IMR-90 (cell line): ENCODE results near the gene SBK3. TPM values are rescaled to one million over a fixed set of nuclear protein-coding genes. Genes with fewer than 3 reads are reported as not detected.
A peak's percentile ranks its signal among the peaks of the same experiment; 100 is the strongest.

Experiments used
- ATAC-seq: fragments of 200-7000 bp; cut with Tn5 transposase; 2 replicates; pipeline ENCODE4 v1.9.1; 2020; ENCODE audit warnings: low read depth, mild to moderate bottlenecking, moderate library complexity
- BruUV-seq: library from RNA; stranded (reverse); fragments of 400-500 nt; replicated peaks from 2 replicates; lab custom pipeline; 2021; lab: Mats Ljungman, UMichigan
- CTCF ChIA-PET: fragments of 300-600 bp; formaldehyde crosslinking; extraction: SDS; loops from one replicate; lab custom pipeline; 2021; ENCODE audit warnings: antibody characterized with exemption; lab: Yijun Ruan, JAX
- POLR2A ChIA-PET: fragments of 300-600 bp; sonication (Branson Sonifier 250); formaldehyde crosslinking; loops from one replicate; lab custom pipeline; 2022; ENCODE audit warnings: antibody characterized with exemption; ENCODE audit not compliant: unreplicated experiment; lab: Charles Lee
- DNase-seq: peaks from one replicate; pipeline ENCODE4 v3.0.0; 2013
- H2AFZ ChIP-seq: replicated peaks from 2 replicates; pipeline ENCODE3; 2013; ENCODE audit warnings: low read length, mild to moderate bottlenecking; ENCODE audit not compliant: poor library complexity
- H2AK5ac ChIP-seq: 2 replicates; pipeline ENCODE4 v1.6.1; 2013; ENCODE audit warnings: low read depth, low read length, inconsistent platforms
- H2AK9ac ChIP-seq: replicated peaks from 2 replicates; pipeline ENCODE3; 2013; ENCODE audit warnings: mild to moderate bottlenecking, low read depth, low read length, moderate library complexity; ENCODE audit not compliant: poor library complexity
- H2BK120ac ChIP-seq: 2 replicates; pipeline ENCODE4 v1.6.1; 2013; ENCODE audit warnings: low read depth, low read length, inconsistent platforms
- H2BK15ac ChIP-seq: 3 replicates; pipeline ENCODE4 v1.6.1; 2013; ENCODE audit warnings: low read depth, low read length, inconsistent platforms
- H2BK20ac ChIP-seq: 2 replicates; pipeline ENCODE4 v1.6.1; 2013; ENCODE audit warnings: low read depth, mild to moderate bottlenecking, inconsistent platforms, low read length, moderate library complexity
- H2BK5ac ChIP-seq: 2 replicates; pipeline ENCODE4 v1.6.1; 2013; ENCODE audit warnings: mild to moderate bottlenecking, low read depth, low read length, inconsistent platforms; ENCODE audit not compliant: poor library complexity, severe bottlenecking
- H3K14ac ChIP-seq: replicated peaks from 2 replicates; pipeline ENCODE4 v1.6.1; 2013; ENCODE audit warnings: low read depth, low read length, inconsistent platforms
- H3K18ac ChIP-seq: 2 replicates; pipeline ENCODE4 v1.6.1; 2013; ENCODE audit warnings: low read depth, low read length, control low read depth
- H3K23ac ChIP-seq: 2 replicates; pipeline ENCODE4 v1.6.1; 2013; ENCODE audit warnings: low read depth, low read length, inconsistent platforms
- H3K27ac ChIP-seq: 2 replicates; pipeline ENCODE4 v1.5.1; 2013; ENCODE audit warnings: mild to moderate bottlenecking, control low read depth, low read length; ENCODE audit not compliant: insufficient read depth
- H3K27me3 ChIP-seq: 2 replicates; pipeline ENCODE4 v1.6.1; 2013; ENCODE audit warnings: low read length; ENCODE audit not compliant: control insufficient read depth, insufficient read depth
- H3K36me3 ChIP-seq: 2 replicates; pipeline ENCODE4 v1.6.1; 2013; ENCODE audit warnings: low read length, mixed read lengths; ENCODE audit not compliant: control insufficient read depth, insufficient read depth
- H3K4ac ChIP-seq: 2 replicates; pipeline ENCODE4 v1.6.1; 2013; ENCODE audit warnings: low read depth, low read length, inconsistent platforms
- H3K4me1 ChIP-seq: 2 replicates; pipeline ENCODE4 v1.6.1; 2013; ENCODE audit warnings: low read length, mixed read lengths; ENCODE audit not compliant: control insufficient read depth, insufficient read depth
- H3K4me2 ChIP-seq: 2 replicates; pipeline ENCODE4 v1.6.1; 2013; ENCODE audit warnings: low read depth, mild to moderate bottlenecking, control low read depth, low read length, moderate library complexity
- H3K4me3 ChIP-seq: 2 replicates; pipeline ENCODE4 v1.5.1; 2013; ENCODE audit warnings: low read depth, mild to moderate bottlenecking, control low read depth, low read length, moderate library complexity; ENCODE audit not compliant: insufficient read depth
- H3K56ac ChIP-seq: 2 replicates; pipeline ENCODE4 v1.6.1; 2013; ENCODE audit warnings: low read length, inconsistent platforms; ENCODE audit not compliant: insufficient read depth; ENCODE audit errors: extremely low read depth
- H3K79me1 ChIP-seq, 2 experiments: 2 replicates each; pipeline ENCODE4 v1.6.1; 2013; ENCODE audit warnings: low read length in 2 of 2, inconsistent platforms in 1 of 2, low read depth in 1 of 2
- H3K9ac ChIP-seq: 2 replicates; pipeline ENCODE4 v1.6.1; 2013; ENCODE audit warnings: low read depth, low read length, control low read depth
- H3K9me1 ChIP-seq: 2 replicates; pipeline ENCODE4 v1.6.1; 2013; ENCODE audit warnings: low read length, inconsistent platforms; ENCODE audit not compliant: insufficient read depth
- H3K9me3 ChIP-seq: 2 replicates; pipeline ENCODE4 v1.6.1; 2013; ENCODE audit warnings: low read length; ENCODE audit not compliant: control insufficient read depth, insufficient read depth
- H4K20me1 ChIP-seq: 2 replicates; pipeline ENCODE4 v1.6.1; 2013; ENCODE audit warnings: low read length, inconsistent platforms; ENCODE audit not compliant: insufficient read depth
- H4K5ac ChIP-seq: 2 replicates; pipeline ENCODE4 v1.6.1; 2013; ENCODE audit warnings: mild to moderate bottlenecking, low read depth, low read length, control low read depth
- H4K8ac ChIP-seq, 2 experiments: 2 replicates each; pipeline ENCODE4 v1.6.1; 2013; ENCODE audit warnings: low read depth in 2 of 2, low read length in 2 of 2, control low read depth in 1 of 2, inconsistent platforms in 1 of 2
- H4K91ac ChIP-seq: 2 replicates; pipeline ENCODE4 v1.6.1; 2013; ENCODE audit warnings: low read depth, low read length, inconsistent platforms; ENCODE audit not compliant: insufficient read depth
- RFX5 ChIP-seq: IDR thresholded peaks from 2 replicates; pipeline ENCODE4 v1.8.0; 2012; ENCODE audit warnings: low read depth, mild to moderate bottlenecking, low read length, moderate library complexity
- WGBS, 2 experiments: methylation state at CpG; one replicate each; pipeline versions ENCODE4 v1.1.5 to v1.1.7; 2013; ENCODE audit warnings: missing lambda C conversion rate in 2 of 2; ENCODE audit not compliant: insufficient read length in 1 of 2; ENCODE audit errors: extremely low coverage in 2 of 2; 5-methylcytosine and 5-hydroxymethylcytosine counted together
- dilution Hi-C: fragments of 300-500 bp; cut with HindIII; formaldehyde crosslinking; loops from one replicate; pipeline ENCODE4 v1.14.3; 2018; ENCODE audit warnings: low sequenced_read_pairs; ENCODE audit not compliant: unreplicated experiment
- in situ Hi-C: fragments of 300-500 bp; cut with MboI; formaldehyde crosslinking; loops from 3 replicates; pipeline ENCODE4 v1.14.3; 2019; ENCODE audit warnings: low sequenced_read_pairs, inconsistent platforms, mixed read lengths
- intact Hi-C: fragments of 100-400 bp; cut with micrococcal nuclease; formaldehyde crosslinking; loops from 2 replicates; pipeline ENCODE4 v1.10.0; 2022
- polyA plus RNA-seq, 3 experiments: library from polyadenylated mRNA; depleted of rRNA; stranded (reverse); fragments of >200 nt; gene quantifications; 2 replicates each; pipeline ENCODE4 v1.2.3, GENCODE V29; 2012; ENCODE audit warnings: low replicate concordance in 1 of 3
- total RNA-seq: library from RNA; depleted of rRNA; stranded (reverse); fragments of >200 nt; gene quantifications from 2 replicates; pipeline ENCODE4 v1.2.3, GENCODE V29; 2012

Gene SBK3
- total and polyA plus RNA-seq, 2 of the 4 experiments (the other 2 are of a cell fraction), result 0.05 to 0.18 TPM

DNA sequence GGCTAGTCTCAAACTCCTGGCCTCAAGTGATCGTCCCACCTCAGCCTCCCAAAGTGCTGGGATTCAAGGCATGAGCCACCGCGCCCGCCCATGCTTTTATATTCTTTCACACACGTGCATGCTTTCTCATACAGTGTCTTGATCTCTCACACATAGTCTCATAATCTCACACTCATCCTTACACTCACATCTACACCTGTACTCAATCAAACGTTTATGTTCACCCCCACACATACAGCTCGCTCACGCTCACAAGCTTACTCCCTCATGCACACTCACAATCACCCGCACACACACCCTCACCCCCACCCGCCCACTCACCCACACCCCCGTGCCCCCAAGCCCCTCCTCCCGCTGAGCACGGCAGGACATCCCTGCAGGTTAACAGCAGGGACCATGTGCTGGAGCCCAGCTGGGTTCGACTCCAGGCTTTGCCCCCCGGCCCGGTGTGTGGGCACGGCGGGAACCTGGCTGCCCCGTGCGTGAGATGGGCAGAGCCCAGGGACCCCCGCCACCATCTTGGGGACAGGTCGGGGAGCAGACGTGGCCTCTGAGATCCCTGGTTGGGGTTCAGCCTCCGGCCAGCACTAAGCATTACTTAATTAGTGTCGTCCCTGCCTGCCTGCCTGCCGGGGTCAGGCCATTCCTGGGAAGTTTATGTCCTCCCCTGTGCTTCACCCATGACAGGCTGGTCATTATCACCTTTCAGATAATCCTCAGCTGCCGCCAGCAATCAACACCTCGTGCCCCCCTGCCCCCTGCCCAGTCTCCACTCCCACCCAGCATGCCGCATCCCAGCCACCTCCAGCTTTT, 19.8 kb downstream of the SBK3 start:
- Histone ChIP-seq H3K27me3 (no peaks in the 10 kb centered on the region), H2AFZ (peak overlapping the region; percentile 17), H3K9me1 (peaks cover 19% of the 10 kb centered on the region), H3K36me3 (no peaks in the 10 kb centered on the region), H3K18ac (no peak overlapping the region), H2AK5ac (no peak overlapping the region), H2AK9ac (no peak overlapping the region), H4K5ac (no peak overlapping the region), H3K9ac (no peak overlapping the region), H3K79me1 (peaks cover 0 to 10% of the 10 kb centered on the region in 2 experiments; a peak in 2 of 4 replicates), H2BK15ac (no peak overlapping the region), H3K14ac (no peak overlapping the region), H3K9me3 (no peaks in the 10 kb centered on the region), H3K4me3 (no peak overlapping the region), H2BK120ac (no peak overlapping the region), H3K23ac (no peak overlapping the region), H2BK5ac (no peak overlapping the region), H2BK20ac (no peak overlapping the region), H4K91ac (no peak overlapping the region), H4K20me1 (no peaks in the 10 kb centered on the region), H3K56ac (no peak overlapping the region), H3K27ac (no peak overlapping the region), H3K4ac (no peak overlapping the region), H3K4me2 (no peak overlapping the region), H4K8ac (no peak overlapping the region), H3K4me1 (peaks cover 5% of the 10 kb centered on the region)
- ATAC-seq (no peak), DNase-seq (no peak)
- ChIA-PET CTCF (interaction anchor here (1.2 kb wide), 1 partner anchor 22 kb away, joined by 3 read pairs; no protein-coding TSS in a partner anchor), POLR2A (interaction anchor here (0.6 kb wide), 1 partner anchor 58 kb away, joined by 5 read pairs; no protein-coding TSS in a partner anchor)
- TF ChIP-seq RFX5, result no peak
- in situ Hi-C loops (no loop called here), intact Hi-C loops (no loop called here), dilution Hi-C loops (no loop called here)
- 35% methylated on average over 20 of the region's 29 CpGs; no CpG with 5 or more reads in 1 of the 2 experiments for whole genome bisulfite sequencing, 2 experiments
- no TSS peak for BruUV-seq
